ENCODE measurements around the gene DALRD3. TPM values are rescaled to one million over a fixed set of nuclear protein-coding genes. Genes with fewer than 3 reads are reported as not detected.
A peak's percentile ranks its signal among the peaks of the same experiment; 100 is the strongest.

Gene DALRD3
- total RNA-seq, 1 donor from 2014 or later: 18.5 TPM

GRCh38 chr3:49030321-49030720, 11.9 kb upstream of the DALRD3 start:
- H3K79me2 ChIP-seq (ENCODE audit: insufficient read depth, low read length): peaks cover 45% of the 10 kb centered on the region
- H3K36me3 ChIP-seq (ENCODE audit: insufficient read depth, low read length): peaks cover 53% of the 10 kb centered on the region
- no peak for TF ChIP-seq EZH2 (IDR thresholded peaks at IDR 0.05; ENCODE audit: insufficient read depth, low read length)
- TF ChIP-seq, protein P1, sequence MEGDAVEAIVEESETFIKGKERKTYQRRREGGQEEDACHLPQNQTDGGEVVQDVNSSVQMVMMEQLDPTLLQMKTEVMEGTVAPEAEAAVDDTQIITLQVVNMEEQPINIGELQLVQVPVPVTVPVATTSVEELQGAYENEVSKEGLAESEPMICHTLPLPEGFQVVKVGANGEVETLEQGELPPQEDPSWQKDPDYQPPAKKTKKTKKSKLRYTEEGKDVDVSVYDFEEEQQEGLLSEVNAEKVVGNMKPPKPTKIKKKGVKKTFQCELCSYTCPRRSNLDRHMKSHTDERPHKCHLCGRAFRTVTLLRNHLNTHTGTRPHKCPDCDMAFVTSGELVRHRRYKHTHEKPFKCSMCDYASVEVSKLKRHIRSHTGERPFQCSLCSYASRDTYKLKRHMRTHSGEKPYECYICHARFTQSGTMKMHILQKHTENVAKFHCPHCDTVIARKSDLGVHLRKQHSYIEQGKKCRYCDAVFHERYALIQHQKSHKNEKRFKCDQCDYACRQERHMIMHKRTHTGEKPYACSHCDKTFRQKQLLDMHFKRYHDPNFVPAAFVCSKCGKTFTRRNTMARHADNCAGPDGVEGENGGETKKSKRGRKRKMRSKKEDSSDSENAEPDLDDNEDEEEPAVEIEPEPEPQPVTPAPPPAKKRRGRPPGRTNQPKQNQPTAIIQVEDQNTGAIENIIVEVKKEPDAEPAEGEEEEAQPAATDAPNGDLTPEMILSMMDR (IDR thresholded peaks at IDR 0.05; ENCODE audit: insufficient read depth, low read depth, low read length): no peak
- no peak overlapping the region for H3K9ac ChIP-seq (ENCODE audit: low read length)
- no peaks in the 10 kb centered on the region for H3K27me3 ChIP-seq (ENCODE audit: insufficient read depth, low read length)
- Mint-ChIP-seq H3K4me3 (ENCODE audit: unreplicated experiment) (no peak overlapping the region), H3K36me3 (ENCODE audit: low read depth, unreplicated experiment) (peaks cover 30% of the 10 kb centered on the region), H3K27ac (ENCODE audit: unreplicated experiment) (no peak overlapping the region), H3K4me1 (ENCODE audit: low read depth, unreplicated experiment) (peaks cover 29% of the 10 kb centered on the region), H3K9me3 (ENCODE audit: unreplicated experiment) (peaks cover 2% of the 10 kb centered on the region), H3K27me3 (ENCODE audit: low read depth, unreplicated experiment) (no peaks in the 10 kb centered on the region)
- H2AFZ ChIP-seq (ENCODE audit: low read depth, low read length): no peak overlapping the region
- DNase-seq (ENCODE audit: low read depth) (no peak), FAIRE-seq (no peak)
- H3K4me2 ChIP-seq (ENCODE audit: low read length): no peak overlapping the region
- H3K4me3 ChIP-seq (ENCODE audit: insufficient read depth, low read depth, low read length): no peak overlapping the region
- peaks cover 44% of the 10 kb centered on the region for H4K20me1 ChIP-seq (ENCODE audit: insufficient read depth, low read length)
- no peaks in the 10 kb centered on the region for H3K9me3 ChIP-seq (ENCODE audit: insufficient read depth, low read depth, low read length)
- H3K27ac ChIP-seq (ENCODE audit: low read depth, low read length): no peak overlapping the region
- peaks cover 19% of the 10 kb centered on the region for H3K4me1 ChIP-seq (ENCODE audit: insufficient read depth, low read length)

DNA sequence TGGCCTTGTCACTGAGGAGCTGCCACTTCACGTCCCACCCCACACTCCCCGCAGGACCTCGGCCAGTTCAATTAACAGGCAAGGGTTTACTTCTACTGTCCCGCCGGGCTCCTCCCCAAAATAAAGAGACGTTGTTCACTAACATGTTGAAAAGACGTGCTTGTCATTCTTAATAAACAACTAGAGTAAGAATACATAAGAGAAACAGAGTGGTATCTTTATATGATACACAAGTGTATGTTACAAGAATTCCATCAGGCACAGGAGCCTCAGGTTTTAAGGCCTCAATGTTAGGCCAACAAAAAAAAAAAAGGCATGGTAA, 11.1 kb upstream of the DALRD3 start:
- Histone ChIP-seq H3K27me3 (ENCODE audit: insufficient read depth, low read length) (no peaks in the 10 kb centered on the region), H3K9me3 (ENCODE audit: insufficient read depth, low read depth, low read length) (no peaks in the 10 kb centered on the region), H3K36me3 (ENCODE audit: insufficient read depth, low read length) (peaks cover 55% of the 10 kb centered on the region), H3K4me2 (ENCODE audit: low read length) (peak overlapping the region; percentile 92), H3K27ac (ENCODE audit: low read depth, low read length) (peak overlapping the region; percentile 85), H3K9ac (ENCODE audit: low read length) (peak overlapping the region; percentile 91), H3K4me3 (ENCODE audit: insufficient read depth, low read depth, low read length) (peak overlapping the region; percentile 72), H3K79me2 (ENCODE audit: insufficient read depth, low read length) (peaks cover 48% of the 10 kb centered on the region), H2AFZ (ENCODE audit: low read depth, low read length) (peak overlapping the region; percentile 19), H4K20me1 (ENCODE audit: insufficient read depth, low read length) (peaks cover 46% of the 10 kb centered on the region), H3K4me1 (ENCODE audit: insufficient read depth, low read length) (peaks cover 19% of the 10 kb centered on the region)
- TF ChIP-seq EZH2 (IDR thresholded peaks at IDR 0.05; ENCODE audit: insufficient read depth, low read length): no peak
- TF ChIP-seq, protein P1 (IDR thresholded peaks at IDR 0.05; ENCODE audit: insufficient read depth, low read depth, low read length): no peak
- Mint-ChIP-seq H3K4me3 (ENCODE audit: unreplicated experiment) (peak overlapping the region; percentile 90), H3K27me3 (ENCODE audit: low read depth, unreplicated experiment) (no peaks in the 10 kb centered on the region), H3K4me1 (ENCODE audit: low read depth, unreplicated experiment) (peaks cover 29% of the 10 kb centered on the region), H3K36me3 (ENCODE audit: low read depth, unreplicated experiment) (peaks cover 32% of the 10 kb centered on the region), H3K9me3 (ENCODE audit: unreplicated experiment) (peaks cover 2% of the 10 kb centered on the region), H3K27ac (ENCODE audit: unreplicated experiment) (peak overlapping the region; percentile 91)
- FAIRE-seq (no peak), DNase-seq (ENCODE audit: low read depth) (no peak)

DNA sequence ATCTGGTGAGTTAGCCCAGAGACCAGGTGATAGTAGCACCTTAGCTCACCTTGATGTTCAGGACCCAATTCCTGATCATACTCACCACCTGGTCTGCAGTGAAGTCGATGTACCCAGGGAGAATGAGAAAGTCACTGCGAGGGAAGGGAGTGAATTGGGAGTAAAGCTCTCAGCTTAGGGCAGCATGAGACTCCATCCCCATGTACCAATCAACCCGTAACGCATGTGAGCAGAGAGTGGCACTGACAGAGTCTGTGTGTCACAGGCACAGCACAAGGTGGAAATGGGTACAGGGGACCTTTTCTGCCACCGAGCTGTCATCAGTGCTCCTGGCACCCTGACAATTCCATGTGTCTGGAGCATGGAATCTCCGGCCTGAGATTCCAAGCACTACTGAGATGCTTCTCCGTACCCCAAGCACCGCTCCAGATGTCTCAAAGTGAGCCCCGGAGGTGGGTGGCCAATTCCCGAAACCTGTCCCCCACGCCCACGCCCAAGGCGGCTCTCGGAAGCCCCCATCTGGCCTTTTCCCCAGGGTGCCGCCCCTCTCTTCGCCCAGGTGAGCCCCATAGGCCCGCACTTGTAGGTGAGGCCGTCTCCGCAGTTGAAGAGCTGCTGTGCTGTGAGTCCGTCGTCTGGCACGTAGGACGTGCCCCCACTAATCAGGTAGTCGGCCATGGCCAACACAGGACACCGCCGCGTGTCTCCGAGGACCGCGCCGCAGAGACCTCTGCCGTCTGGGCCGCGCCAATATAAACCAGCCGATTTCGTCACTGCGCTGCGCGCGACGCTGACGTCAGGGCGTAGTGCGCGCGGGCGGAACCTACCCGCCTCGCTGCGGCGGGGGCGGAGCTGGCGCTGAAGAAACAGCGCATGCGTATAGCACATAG, 10.5 kb upstream of the DALRD3 start, which contains the start of gene IMPDH2:
TSS of gene IMPDH2 (minus strand) at position 726 of the 890 bp plus-strand sequence. CDS start at position 678, 48 bp downstream.
- H3K79me2 ChIP-seq (ENCODE audit: insufficient read depth, low read length): peaks cover 53% of the 10 kb centered on the region
- Mint-ChIP-seq H3K27me3 (ENCODE audit: low read depth, unreplicated experiment) (no peaks in the 10 kb centered on the region), H3K4me1 (ENCODE audit: low read depth, unreplicated experiment) (peaks cover 29% of the 10 kb centered on the region), H3K9me3 (ENCODE audit: unreplicated experiment) (peaks cover 2% of the 10 kb centered on the region), H3K36me3 (ENCODE audit: low read depth, unreplicated experiment) (peaks cover 32% of the 10 kb centered on the region), H3K27ac (ENCODE audit: unreplicated experiment) (peak within 1 kb of the TSS; percentile 91), H3K4me3 (ENCODE audit: unreplicated experiment) (peak within 1 kb of the TSS; percentile 90)
- H3K9me3 ChIP-seq (ENCODE audit: insufficient read depth, low read depth, low read length): no peaks in the 10 kb centered on the region
- H3K4me2 ChIP-seq (ENCODE audit: low read length): peak within 1 kb of the TSS; percentile 92
- peaks cover 52% of the 10 kb centered on the region for H4K20me1 ChIP-seq (ENCODE audit: insufficient read depth, low read length)
- H3K4me1 ChIP-seq (ENCODE audit: insufficient read depth, low read length): peaks cover 19% of the 10 kb centered on the region
- FAIRE-seq: peak; percentile 80
- DNase-seq (ENCODE audit: low read depth): peak; percentile 75
- no peak for TF ChIP-seq EZH2 (IDR thresholded peaks at IDR 0.05; ENCODE audit: insufficient read depth, low read length)
- TF ChIP-seq, protein P1 (IDR thresholded peaks at IDR 0.05; ENCODE audit: insufficient read depth, low read depth, low read length): no peak
- peak within 1 kb of the TSS; percentile 19 for H2AFZ ChIP-seq (ENCODE audit: low read depth, low read length)
- H3K27ac ChIP-seq (ENCODE audit: low read depth, low read length): peak within 1 kb of the TSS; percentile 85
- H3K4me3 ChIP-seq (ENCODE audit: insufficient read depth, low read depth, low read length): peak within 1 kb of the TSS; percentile 72
- H3K36me3 ChIP-seq (ENCODE audit: insufficient read depth, low read length): peaks cover 58% of the 10 kb centered on the region
- peak within 1 kb of the TSS; percentile 91 for H3K9ac ChIP-seq (ENCODE audit: low read length)
- no peaks in the 10 kb centered on the region for H3K27me3 ChIP-seq (ENCODE audit: insufficient read depth, low read length)

Measured in astrocyte (in vitro differentiated cells and primary cell).